ENCODE measurements around the gene PHYKPL. TPM values are rescaled to one million over a fixed set of nuclear protein-coding genes. Genes with fewer than 3 reads are reported as not detected.

Gene PHYKPL
- total and polyA plus RNA-seq, 8 donors, result 22.9 to 262 (median 44.4) TPM

DNA sequence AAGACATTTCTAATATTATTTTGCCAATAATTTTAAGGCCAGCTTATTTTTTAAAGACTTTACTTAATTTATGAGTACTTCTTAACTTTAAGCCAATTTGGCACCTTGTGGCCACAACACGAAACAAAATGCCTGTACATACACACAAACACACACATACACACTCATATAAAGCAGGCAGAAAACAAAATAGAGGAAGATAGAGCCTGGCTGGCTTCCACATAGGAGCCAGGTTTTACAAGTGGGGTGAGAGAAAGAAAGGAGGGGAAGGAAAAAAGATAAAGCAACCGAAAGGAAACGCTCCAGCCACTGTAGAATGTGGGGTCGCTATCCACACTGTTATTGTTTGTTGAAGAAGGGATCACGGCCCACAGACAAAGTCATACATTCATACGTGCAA, 55.8 kb downstream of the PHYKPL start:
- intact Hi-C loops (cut with DNase I; ENCODE audit: low total_unique reads), result no loop called here

DNA sequence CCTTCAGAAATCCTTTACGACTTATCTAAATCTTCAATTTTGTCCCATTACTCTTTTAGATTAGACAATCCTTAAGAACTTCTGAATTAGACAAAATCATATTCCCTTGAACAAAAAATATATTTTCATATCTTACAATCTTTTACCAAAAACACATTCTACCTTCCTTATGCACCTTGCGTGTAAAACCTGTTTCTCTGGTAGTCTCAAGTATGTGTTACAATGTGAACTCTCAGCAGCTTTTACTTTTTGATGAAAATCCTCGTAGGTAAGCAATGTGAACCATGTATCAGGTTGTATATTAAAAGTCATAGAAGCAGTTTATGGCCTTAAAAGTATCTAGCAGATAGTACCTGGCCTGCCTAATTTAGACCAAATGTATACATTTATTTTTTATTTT, 58.1 kb downstream of the PHYKPL start:
- WGBS, 5 donors, result 88 to 92% (median 91%) methylated on average over 3 of the region's 3 CpGs
- Histone ChIP-seq H3K36me3 (no peaks in the 10 kb centered on the region), H3K4me1 (no peaks in the 10 kb centered on the region), H3K27ac (no peak overlapping the region), H3K9me3 (peaks cover 0 to 3% (median 0%) of the 10 kb centered on the region in 4 donors), H3K4me3 (no peak overlapping the region), H3K27me3 (peaks cover 0 to 5% (median 0%) of the 10 kb centered on the region in 3 donors)
- intact Hi-C loops (cut with DNase I; ENCODE audit: low total_unique reads), result no loop called here
- no peak for DNase-seq
- TF ChIP-seq POLR2A (IDR thresholded peaks at IDR 0.05), result no peak

More for the DNA sequence above, 55.8 kb downstream of the PHYKPL start:
- H3K4me1 ChIP-seq, result no peaks in the 10 kb centered on the region
- WGBS, 5 donors, result 41 to 66% (median 54%) methylated on average over 6 of the region's 6 CpGs
- no peaks in the 10 kb centered on the region for H3K36me3 ChIP-seq
- no peak overlapping the region for H3K4me3 ChIP-seq
- DNase-seq, result no peak
- peaks cover 0 to 10% (median 0%) of the 10 kb centered on the region in 3 donors for H3K27me3 ChIP-seq
- TF ChIP-seq POLR2A (IDR thresholded peaks at IDR 0.05) (no peak), POLR2AphosphoS5 (IDR thresholded peaks at IDR 0.05) (no peak), EP300 (IDR thresholded peaks at IDR 0.05) (no peak)
- TF ChIP-seq, protein P1, sequence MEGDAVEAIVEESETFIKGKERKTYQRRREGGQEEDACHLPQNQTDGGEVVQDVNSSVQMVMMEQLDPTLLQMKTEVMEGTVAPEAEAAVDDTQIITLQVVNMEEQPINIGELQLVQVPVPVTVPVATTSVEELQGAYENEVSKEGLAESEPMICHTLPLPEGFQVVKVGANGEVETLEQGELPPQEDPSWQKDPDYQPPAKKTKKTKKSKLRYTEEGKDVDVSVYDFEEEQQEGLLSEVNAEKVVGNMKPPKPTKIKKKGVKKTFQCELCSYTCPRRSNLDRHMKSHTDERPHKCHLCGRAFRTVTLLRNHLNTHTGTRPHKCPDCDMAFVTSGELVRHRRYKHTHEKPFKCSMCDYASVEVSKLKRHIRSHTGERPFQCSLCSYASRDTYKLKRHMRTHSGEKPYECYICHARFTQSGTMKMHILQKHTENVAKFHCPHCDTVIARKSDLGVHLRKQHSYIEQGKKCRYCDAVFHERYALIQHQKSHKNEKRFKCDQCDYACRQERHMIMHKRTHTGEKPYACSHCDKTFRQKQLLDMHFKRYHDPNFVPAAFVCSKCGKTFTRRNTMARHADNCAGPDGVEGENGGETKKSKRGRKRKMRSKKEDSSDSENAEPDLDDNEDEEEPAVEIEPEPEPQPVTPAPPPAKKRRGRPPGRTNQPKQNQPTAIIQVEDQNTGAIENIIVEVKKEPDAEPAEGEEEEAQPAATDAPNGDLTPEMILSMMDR (IDR thresholded peaks at IDR 0.05), result no peak
- H3K9me3 ChIP-seq, result peaks cover 0 to 8% (median 2%) of the 10 kb centered on the region in 4 donors
- no peak overlapping the region for H3K27ac ChIP-seq

DNA sequence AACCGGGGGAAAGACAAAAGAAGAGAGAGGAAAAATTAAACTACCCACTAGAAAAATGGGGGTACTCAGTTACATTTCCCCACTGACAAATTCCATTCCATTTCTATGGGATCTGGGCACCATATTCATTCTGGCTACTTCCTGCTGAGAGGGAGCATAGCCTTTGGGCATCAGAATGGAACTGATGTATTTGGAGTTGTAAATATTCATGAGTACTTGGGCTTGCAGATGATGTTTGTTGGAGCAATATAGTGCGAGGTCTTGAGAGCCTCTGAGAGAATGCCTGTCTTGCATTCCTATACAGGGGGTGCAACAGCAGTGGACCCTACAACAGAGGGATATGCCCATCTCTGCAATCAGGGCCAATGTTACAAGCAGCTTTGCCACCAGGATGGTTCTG, 62.1 kb downstream of the PHYKPL start:
- Histone ChIP-seq H3K27me3 (peaks cover 0 to 25% (median 5%) of the 10 kb centered on the region in 3 donors), H3K27ac (no peak overlapping the region), H3K4me1 (no peaks in the 10 kb centered on the region), H3K36me3 (no peaks in the 10 kb centered on the region), H3K4me3 (no peak overlapping the region), H3K9me3 (no peaks in the 10 kb centered on the region)
- intact Hi-C loops (cut with DNase I; ENCODE audit: low total_unique reads), result no loop called here
- no peak for DNase-seq
- TF ChIP-seq EP300 (IDR thresholded peaks at IDR 0.05) (no peak), POLR2A (IDR thresholded peaks at IDR 0.05) (no peak), POLR2AphosphoS5 (IDR thresholded peaks at IDR 0.05) (no peak)
- TF ChIP-seq, protein P1 (IDR thresholded peaks at IDR 0.05), result no peak
- WGBS, 5 donors, result 79 to 86% (median 81%) methylated on average over 2 of the region's 2 CpGs

DNA sequence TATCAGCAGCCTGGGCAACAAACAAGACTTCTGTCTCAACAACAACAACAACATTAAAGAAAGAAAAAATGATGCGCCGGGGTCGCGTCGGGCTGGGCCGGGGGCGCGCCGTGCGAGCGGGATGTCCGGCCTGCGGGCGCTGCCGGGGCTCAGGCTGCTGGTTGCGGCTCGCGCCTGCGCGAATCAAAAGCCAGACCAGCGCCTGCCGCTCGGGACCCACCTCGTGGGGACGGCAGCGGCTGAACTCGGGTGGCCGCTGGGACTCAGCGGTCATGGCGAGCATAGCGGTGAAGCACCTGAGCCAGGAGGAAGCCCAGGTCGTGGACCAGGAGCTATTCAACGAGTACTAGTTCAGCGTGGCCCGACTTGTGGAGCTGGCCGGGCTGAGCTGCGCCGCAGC, 67.0 kb downstream of the PHYKPL start:
- no peaks in the 10 kb centered on the region for H3K9me3 ChIP-seq
- TF ChIP-seq POLR2AphosphoS5 (IDR thresholded peaks at IDR 0.05) (no peak), EP300 (IDR thresholded peaks at IDR 0.05) (no peak), POLR2A (IDR thresholded peaks at IDR 0.05) (no peak)
- TF ChIP-seq, protein P1 (IDR thresholded peaks at IDR 0.05), result no peak
- H3K4me3 ChIP-seq, result no peak overlapping the region
- no peaks in the 10 kb centered on the region for H3K36me3 ChIP-seq
- peaks cover 0 to 11% (median 9%) of the 10 kb centered on the region in 4 donors for H3K4me1 ChIP-seq
- H3K27me3 ChIP-seq, result peaks cover 0 to 49% (median 23%) of the 10 kb centered on the region in 3 donors
- intact Hi-C loops (cut with DNase I; ENCODE audit: low total_unique reads), result no loop called here
- H3K27ac ChIP-seq, result no peak overlapping the region
- 28 to 66% (median 44%) methylated on average over 34 to 38 of the region's 38 CpGs for WGBS, 5 donors
- no peak for DNase-seq
